Measurements from ENCODE around the gene GSN. TPM values are rescaled to one million over a fixed set of nuclear protein-coding genes. Genes with fewer than 3 reads are reported as not detected.

Gene GSN
- total RNA-seq, 1 donor from 2014 or later, result 342 TPM

DNA sequence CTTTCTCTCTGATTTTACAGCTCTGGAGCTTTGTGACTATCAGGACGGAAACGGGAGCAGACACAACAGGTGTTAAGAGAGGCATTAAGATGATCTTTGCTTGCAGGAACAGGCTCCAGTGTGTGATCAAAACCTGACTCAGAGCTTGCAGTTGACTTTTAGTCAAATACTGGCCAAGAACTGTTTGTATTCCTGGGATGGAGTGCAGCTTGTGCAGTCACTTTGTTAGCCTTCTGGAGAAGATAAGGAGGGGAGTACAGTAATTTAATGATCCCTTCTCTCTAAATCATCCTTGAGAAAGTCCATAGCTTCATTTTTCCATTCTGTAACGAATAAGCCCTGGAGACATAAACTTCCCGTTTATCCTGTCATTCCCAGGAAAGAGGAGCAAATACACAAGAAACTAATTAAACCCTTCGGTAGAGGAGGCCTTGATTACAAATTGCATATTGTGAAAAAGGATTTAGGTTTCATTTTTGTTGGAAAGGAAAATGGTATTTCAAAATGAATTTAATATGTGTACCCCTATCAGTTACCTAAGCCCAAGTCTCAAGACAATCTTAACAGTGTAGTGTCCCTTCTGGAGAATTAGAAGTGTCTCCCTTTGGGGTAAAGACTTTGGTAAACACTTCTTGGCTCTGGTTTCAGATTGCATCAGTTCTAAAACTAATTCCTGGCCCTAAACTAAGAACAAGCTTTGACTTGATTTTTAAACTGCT lies 105.2 kb downstream of the GSN start:
- Histone ChIP-seq H3K4me3 (ENCODE audit: low read length in 3 of 3) (peak overlapping the region in 2 of 3 donors; percentile 10 to 15), H3K9me3 (ENCODE audit: control insufficient read depth in 3 of 3, low read length in 3 of 3) (no peaks in the 10 kb centered on the region), H3K9ac (ENCODE audit: low read depth in 1 of 3, low read length in 3 of 3) (peak overlapping the region in 2 of 3 donors; percentile 6 to 49), H3K27ac (ENCODE audit: low read depth, low read length) (peak overlapping the region; percentile 69), H3K4me1 (ENCODE audit: control insufficient read depth in 3 of 3, insufficient read depth in 3 of 3, low read length in 3 of 3) (peaks cover 18 to 27% (median 18%) of the 10 kb centered on the region in 3 donors), H3K36me3 (ENCODE audit: control insufficient read depth in 3 of 3, insufficient read depth in 3 of 3, low read length in 3 of 3) (no peaks in the 10 kb centered on the region), H3K27me3 (ENCODE audit: control insufficient read depth in 3 of 3, insufficient read depth in 3 of 3, low read length in 3 of 3) (no peaks in the 10 kb centered on the region)

DNA sequence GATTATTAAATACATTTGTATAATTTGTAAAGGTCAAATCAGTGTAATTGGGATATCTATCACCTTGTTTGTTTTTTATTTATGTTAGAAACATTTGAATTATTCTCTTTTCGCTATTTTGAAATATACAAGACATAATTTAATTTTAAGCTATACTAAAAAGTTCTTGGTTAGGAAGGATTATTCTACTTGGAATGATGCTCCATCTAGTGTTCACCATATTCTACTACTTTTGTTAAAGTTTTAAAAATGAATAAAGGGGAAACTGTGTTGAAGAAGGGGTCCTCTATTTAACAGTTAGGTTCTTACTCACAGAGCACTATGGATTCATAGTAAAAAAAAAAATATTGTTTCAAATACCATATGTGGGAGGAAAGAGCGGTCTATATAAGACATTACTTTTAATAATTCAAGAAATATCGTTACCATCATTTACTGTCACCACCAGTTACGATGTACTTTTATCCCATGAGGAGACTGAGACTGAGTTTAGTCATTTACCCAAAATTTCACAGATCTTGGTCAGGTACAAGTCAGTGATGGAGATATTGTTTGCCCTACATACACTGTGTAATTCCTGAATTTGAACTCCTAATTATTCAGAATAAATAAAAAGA lies 108.4 kb downstream of the GSN start:
- H3K27ac ChIP-seq (ENCODE audit: low read depth, low read length), result no peak overlapping the region
- no peak overlapping the region for H3K4me3 ChIP-seq (ENCODE audit: low read length in 3 of 3)
- H3K36me3 ChIP-seq (ENCODE audit: control insufficient read depth in 3 of 3, insufficient read depth in 3 of 3, low read length in 3 of 3), result no peaks in the 10 kb centered on the region
- H3K4me1 ChIP-seq (ENCODE audit: control insufficient read depth in 3 of 3, insufficient read depth in 3 of 3, low read length in 3 of 3), result peaks cover 12 to 19% (median 13%) of the 10 kb centered on the region in 3 donors
- no peaks in the 10 kb centered on the region for H3K9me3 ChIP-seq (ENCODE audit: control insufficient read depth in 3 of 3, low read length in 3 of 3)
- no peak overlapping the region for H3K9ac ChIP-seq (ENCODE audit: low read depth in 1 of 3, low read length in 3 of 3)
- no peaks in the 10 kb centered on the region for H3K27me3 ChIP-seq (ENCODE audit: control insufficient read depth in 3 of 3, insufficient read depth in 3 of 3, low read length in 3 of 3)

DNA sequence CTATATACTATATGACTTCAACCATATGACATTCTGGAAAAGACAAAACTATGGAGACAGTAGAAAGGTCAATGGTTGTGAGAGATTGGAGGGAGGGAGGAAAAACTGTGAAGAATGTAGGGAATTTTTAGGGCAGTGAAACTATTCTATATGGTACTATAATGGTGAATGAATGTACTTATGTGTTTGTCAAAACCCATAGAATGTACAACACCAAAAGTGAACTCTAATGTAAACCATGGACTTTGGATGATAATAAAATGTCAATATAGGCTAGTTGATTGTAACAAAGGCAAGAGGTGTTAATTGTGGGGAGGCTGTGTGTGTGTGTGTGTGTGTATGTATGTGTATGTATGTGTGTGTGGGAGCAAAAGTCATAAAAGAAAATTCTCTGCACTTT lies 112.9 kb downstream of the GSN start:
- no peak overlapping the region for H3K4me3 ChIP-seq (ENCODE audit: low read length in 3 of 3)
- no peaks in the 10 kb centered on the region for H3K27me3 ChIP-seq (ENCODE audit: control insufficient read depth in 3 of 3, insufficient read depth in 3 of 3, low read length in 3 of 3)
- no peak overlapping the region for H3K9ac ChIP-seq (ENCODE audit: low read depth in 1 of 3, low read length in 3 of 3)
- H3K27ac ChIP-seq (ENCODE audit: low read depth, low read length), result no peak overlapping the region
- H3K9me3 ChIP-seq (ENCODE audit: control insufficient read depth in 3 of 3, low read length in 3 of 3), result no peaks in the 10 kb centered on the region
- no peaks in the 10 kb centered on the region for H3K36me3 ChIP-seq (ENCODE audit: control insufficient read depth in 3 of 3, insufficient read depth in 3 of 3, low read length in 3 of 3)
- no peaks in the 10 kb centered on the region for H3K4me1 ChIP-seq (ENCODE audit: control insufficient read depth in 3 of 3, insufficient read depth in 3 of 3, low read length in 3 of 3)

Other genes with a start within 250 kb of the GSN start
- 9.9 TPM for gene C5, start 217.9 kb upstream of the GSN start, total RNA-seq
- gene CNTRL, start 193.2 kb upstream of the GSN start, total RNA-seq, result 8.9 TPM
- gene RAB14, start 66.3 kb upstream of the GSN start, total RNA-seq, result 25.1 TPM
- gene STOM, start 102.1 kb downstream of the GSN start, total RNA-seq, result 76.7 TPM
- gene GGTA1, start 231.7 kb downstream of the GSN start, total RNA-seq, result 6.3 TPM

Data from skeletal muscle tissue (tissue), 4 donors.